Stimulated activated CD4-positive, alpha-beta T cell treated with anti-CD3 and anti-CD28 coated beads, Interleukin-4, amount 100 ng/mL, for 24 hours (primary cell): ENCODE measurements around the gene NDUFAF5.
"Not testable (repeated sequence)": the region's sequence is repeated elsewhere in the genome, so short reads cannot be mapped to it uniquely, and the experiment has no call there.

ENCODE experiments used
- DNase-seq: peaks from one replicate; pipeline ENCODE4 v3.0.0-alpha.2; 2020

NDUFAF5 gene

GRCh38 chr20:13784893-13785715, at the start of gene NDUFAF5, which contains the start of gene ESF1:
TSS of gene NDUFAF5 (plus strand) at chr20:13785028. CDS start at chr20:13785069, 41 bp downstream.
TSS of gene ESF1 (minus strand) at chr20:13784919. CDS start at chr20:13783140, 1,779 bp downstream.
- DNase-seq, result peak; percentile 94

DNA sequence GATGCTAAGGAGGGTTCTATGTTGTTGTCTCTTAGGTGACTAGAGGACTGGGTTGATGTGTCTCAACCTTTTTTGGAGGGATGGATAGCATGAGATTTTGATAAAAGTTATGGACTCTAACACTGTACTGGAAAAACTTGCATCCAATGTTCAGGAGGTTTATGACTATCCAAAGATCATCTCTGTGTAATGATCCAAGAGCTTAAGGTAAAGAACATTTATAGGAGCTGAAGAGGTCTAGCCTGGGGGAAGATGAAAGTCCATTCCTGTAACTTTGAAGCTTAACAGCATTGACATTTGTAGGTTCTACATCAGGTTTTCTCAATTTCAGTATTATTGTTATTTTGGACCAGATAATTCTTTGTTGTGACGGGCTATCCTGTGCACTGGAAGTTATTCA, 49.0 kb upstream of the NDUFAF5 start:
- DNase-seq, result no peak

GRCh38 chr20:13736436-13737191, 48.2 kb upstream of the NDUFAF5 start:
- DNase-seq, result no peak

DNA sequence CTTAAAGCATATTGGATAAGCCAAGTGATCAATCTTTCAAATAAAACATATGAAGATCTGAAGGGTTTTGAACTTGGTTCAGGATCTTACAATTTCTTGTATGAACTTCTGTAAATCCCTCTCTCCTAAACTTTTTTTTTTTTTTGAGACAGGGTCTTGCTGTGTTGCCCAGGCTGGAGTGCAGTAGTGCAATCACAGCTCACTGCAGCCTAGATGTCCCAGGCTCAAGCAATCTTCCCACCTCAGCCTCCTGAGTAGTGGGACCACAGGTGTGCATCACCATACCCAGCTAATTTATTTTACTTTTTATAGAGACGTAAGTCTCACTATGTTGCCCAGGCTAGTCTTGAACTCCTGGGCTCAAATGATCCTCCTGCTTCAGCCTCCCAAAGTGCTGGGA, 46.6 kb upstream of the NDUFAF5 start:
- DNase-seq, result not testable (repeated sequence)

DNA sequence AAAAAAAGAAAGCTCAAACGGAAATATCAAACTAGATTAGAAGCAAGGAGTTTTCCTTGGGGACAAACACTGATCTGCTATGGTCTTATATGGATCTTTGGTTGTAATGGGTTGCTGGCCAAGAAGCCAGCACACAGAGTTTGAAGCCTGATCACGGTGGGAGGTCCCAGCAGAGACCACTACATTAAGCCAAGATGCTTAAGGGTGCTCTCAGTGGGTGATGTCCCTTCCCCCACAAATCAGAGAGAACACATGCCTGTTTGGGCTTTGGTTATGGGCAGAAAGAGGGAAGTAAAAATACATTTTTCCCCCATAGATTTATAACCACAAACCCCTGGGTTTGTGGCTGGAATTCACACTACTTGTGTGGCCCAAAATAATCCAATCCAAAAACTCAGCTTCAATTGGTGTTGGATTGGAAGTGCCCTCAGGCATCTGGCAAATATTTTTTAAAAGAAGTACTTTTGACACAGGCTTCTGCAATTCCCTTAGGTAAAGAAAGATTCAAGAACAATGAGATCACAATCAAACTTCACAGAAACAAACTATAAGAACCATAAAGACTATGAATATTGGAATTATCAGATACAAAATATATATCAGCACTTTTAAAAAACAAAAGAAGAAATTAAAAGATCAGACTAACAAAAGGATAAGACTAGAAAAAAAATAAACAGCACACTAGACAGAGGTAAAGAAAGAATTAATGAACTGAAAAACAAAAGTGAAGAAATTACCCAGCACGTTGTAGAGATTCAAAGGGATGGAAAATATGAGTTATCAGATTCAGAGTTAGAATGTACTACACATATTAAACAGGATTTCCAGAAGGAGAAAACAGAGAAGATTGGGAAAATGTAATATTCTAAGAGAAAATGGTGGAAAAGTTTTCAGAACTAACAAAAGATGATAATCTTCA, 44.8 kb upstream of the NDUFAF5 start:
- DNase-seq, result no peak

DNA sequence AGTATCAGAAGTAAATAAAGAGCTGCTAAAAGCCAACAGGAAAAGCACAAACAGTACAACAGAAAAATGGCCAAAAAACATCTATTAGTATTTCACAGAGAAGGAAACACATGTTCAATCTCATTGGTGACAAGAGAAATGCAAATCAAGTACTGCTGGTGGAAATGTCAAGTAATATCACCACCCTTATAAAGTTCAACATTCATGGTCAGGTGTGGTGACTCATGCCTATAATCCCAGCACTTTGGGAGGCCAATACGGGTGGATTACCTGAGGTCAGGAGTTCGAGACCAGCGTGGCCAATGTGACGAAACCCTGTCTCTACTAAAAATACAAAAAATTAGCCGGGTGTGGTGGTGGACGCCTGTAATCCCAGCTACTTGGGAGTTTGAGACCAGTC, 42.9 kb upstream of the NDUFAF5 start:
- no peak for DNase-seq

- DNase-seq, result no peak
Observed at GRCh38 chr20:13744352-13744751, 40.5 kb upstream of the NDUFAF5 start.

- DNase-seq, result no peak
Observed at GRCh38 chr20:13745784-13746183, 39.0 kb upstream of the NDUFAF5 start.

GRCh38 chr20:13749811-13750210, 35.0 kb upstream of the NDUFAF5 start:
- no peak for DNase-seq

- DNase-seq, result no peak
Observed at GRCh38 chr20:13753436-13754036, 31.3 kb upstream of the NDUFAF5 start.

GRCh38 chr20:13755809-13756208, 29.0 kb upstream of the NDUFAF5 start:
- DNase-seq, result no peak

DNA sequence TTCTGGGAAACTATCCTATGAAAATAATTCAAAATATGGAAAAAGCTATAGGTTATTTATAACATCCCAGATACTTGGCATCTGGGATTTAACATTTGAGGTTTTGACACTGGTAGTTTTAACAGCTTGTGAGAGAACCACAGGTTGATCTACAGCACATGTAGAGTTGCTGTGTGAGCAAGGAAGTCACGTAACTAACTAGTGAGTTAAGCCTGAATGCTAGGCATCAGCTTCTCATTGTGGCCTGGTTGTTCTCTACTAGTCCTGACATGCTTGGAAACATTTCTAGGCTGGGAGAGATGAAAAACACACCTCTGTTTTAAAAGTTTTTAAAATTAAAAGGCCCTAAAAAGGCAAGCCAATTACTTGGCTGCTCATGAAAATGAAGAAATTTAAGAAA, 28.3 kb upstream of the NDUFAF5 start:
- no peak for DNase-seq

DNA sequence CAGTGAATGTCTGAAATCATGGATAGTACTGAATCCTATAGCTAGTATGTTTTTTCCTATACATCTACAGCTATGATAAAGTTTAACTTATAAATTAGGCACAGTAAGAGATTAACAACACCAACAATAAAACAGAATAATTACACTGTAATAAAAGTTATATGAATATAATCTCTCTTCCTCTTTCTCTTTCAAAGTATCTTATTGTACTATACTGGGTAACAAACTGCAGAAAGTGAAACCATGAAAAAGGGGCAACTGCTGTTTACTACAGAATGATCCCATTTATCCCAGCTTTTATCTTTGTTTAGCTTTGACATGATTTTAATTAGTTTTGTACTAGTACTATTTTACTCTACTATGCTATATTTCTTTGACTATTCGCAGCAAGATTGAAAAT, 25.9 kb upstream of the NDUFAF5 start:
- no peak for DNase-seq

DNA sequence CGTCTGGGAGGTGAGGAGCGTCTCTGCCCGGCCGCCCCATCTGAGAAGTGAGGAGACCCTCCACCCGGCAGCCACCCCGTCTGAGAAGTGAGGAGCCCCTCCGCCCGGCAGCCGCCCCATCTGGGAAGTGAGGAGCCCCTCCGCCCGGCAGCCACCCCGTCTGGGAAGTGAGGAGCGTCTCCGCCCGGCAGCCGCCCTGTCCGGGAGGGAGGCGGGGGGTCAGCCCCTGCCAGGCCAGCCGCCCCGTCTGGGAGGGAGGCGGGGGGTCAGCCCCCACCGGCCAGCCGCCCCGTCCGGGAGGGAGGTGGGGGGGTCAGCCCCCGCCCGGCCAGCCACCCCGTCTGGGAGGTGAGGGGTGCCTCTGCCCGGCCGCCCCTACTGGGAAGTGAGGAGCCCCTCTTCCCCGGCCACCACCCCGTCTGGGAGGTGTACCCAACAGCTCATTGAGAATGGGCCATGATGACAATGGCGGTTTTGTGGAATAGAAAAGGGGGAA, 24.3 kb upstream of the NDUFAF5 start:
- DNase-seq, result not testable (repeated sequence)

DNA sequence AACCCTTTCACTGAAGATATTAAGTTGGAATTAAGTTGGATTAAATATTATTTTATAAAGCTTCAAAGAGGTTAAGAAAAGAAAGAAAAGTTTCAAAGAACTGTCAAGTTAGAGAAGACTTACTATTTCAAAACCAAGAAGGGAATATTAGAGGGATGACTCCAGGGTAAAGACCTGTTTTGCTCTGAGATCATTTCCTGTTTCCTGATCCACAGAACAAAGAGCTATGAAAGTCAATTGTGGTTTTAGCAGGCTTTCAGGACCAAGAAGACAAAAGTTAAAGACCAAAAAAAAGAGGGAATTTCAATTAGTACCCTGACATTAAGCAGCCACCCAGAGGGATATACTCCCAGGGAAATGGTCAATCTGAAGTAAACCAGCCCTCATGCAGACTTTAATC, 19.5 kb upstream of the NDUFAF5 start:
- DNase-seq, result no peak

GRCh38 chr20:13765868-13766416, 18.9 kb upstream of the NDUFAF5 start:
- no peak for DNase-seq

DNA sequence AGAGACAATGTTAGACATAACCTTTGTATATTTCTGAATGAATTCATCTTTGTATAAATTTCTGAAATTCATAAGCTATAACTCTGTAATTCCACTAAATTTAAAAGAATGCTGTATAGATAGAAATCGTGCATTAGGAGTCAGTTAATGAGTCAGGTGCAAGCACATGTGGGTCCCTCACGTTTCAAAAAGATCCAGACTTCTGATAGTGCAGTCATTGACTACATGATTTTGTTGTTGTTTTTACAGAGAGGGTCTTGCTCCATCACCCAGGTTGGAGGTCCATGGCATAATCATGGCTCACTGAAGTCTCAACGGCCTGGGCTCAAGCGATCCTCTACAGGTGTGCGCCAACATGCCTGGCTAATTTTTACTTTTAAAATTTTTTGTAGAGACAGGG, 14.7 kb upstream of the NDUFAF5 start:
- no peak for DNase-seq

- DNase-seq, result no peak
Observed at GRCh38 chr20:13771853-13772453, 12.9 kb upstream of the NDUFAF5 start.

DNA sequence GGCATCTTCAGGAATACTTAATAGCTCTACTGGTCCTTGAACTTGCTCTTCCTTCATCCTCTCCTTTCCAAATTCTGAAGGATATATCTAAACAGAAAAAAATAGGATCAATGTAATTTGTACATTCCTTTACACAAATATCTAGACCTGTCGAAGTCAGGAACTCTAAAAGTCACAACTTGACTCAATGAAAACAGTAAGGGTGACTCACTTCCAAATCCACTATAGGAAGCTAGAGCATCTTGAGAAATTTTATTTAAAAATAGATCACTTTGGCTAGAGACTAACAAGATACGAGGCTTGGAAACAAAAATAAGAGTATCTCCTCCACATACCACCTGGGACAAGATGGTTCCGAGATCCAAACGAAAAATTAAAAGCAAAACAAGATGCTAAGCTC, 12.3 kb upstream of the NDUFAF5 start:
- no peak for DNase-seq

DNA sequence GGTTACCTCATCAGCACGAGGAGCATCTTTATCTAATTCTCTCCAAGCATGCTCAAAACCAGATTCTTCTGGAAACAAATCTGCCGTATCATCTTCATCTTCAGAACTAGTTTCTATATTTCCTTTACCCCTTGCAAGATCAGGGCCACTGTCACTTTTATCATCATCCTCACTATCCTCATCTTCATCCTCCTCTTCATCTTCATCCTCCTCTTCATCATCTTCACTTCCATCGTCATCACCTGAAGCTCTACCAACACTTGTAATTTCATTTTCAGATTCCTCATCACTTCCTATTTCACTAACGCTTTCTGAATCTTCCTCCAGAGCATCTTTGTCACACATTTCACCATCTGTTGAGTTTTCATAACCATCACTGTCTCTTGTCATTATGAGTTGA, 9.0 kb upstream of the NDUFAF5 start:
- no peak for DNase-seq

DNA sequence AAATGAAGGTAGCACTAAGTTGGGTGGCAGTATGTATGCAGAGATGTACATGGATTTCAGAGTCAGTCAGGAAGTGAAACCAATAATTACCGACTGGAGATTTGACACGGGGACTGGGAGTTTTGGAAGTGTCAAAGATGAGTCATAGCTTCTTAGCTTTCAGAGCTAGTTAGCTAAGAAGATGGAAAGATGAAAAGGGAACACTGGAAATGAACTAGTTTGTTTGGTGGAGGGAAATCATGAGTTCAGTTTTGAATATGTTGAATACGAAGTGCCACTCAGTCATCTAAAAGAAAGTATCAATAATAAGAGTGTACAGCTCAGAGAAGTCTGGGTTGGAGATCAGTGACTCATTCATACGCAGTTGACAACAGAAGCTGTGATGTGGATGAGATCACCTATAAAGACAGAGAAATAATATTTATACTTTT, 7.6 kb upstream of the NDUFAF5 start:
- no peak for DNase-seq

- no peak for DNase-seq
Observed at GRCh38 chr20:13778827-13779226, 6.0 kb upstream of the NDUFAF5 start.
